Measurements from ENCODE around the gene RND3.

Gene RND3

GRCh38 chr2:150441784-150442183 is 45.7 kb downstream of the RND3 start:
- DNase-seq (ENCODE audit: low spot score): no peak

GRCh38 chr2:150441226-150441625 is 46.2 kb downstream of the RND3 start:
- DNase-seq (ENCODE audit: low spot score): no peak

GRCh38 chr2:150438654-150439053 is 48.8 kb downstream of the RND3 start:
- DNase-seq (ENCODE audit: low spot score): no peak

GRCh38 chr2:150438041-150438440 is 49.4 kb downstream of the RND3 start:
- no peak for DNase-seq (ENCODE audit: low spot score)

GRCh38 chr2:150432312-150432625 is 55.2 kb downstream of the RND3 start:
- DNase-seq (ENCODE audit: low spot score): no peak

- no peak for DNase-seq (ENCODE audit: low spot score)
Measured at GRCh38 chr2:150431561-150432311, 55.7 kb downstream of the RND3 start.

GRCh38 chr2:150429384-150429961 is 58.0 kb downstream of the RND3 start:
- no peak for DNase-seq (ENCODE audit: low spot score)

- DNase-seq (ENCODE audit: low spot score): no peak
Measured at GRCh38 chr2:150428641-150429040, 58.8 kb downstream of the RND3 start.

GRCh38 chr2:150427298-150427697 is 60.2 kb downstream of the RND3 start:
- no peak for DNase-seq (ENCODE audit: low spot score)

- DNase-seq (ENCODE audit: low spot score): no peak
Measured at GRCh38 chr2:150426724-150427123, 60.7 kb downstream of the RND3 start.

GRCh38 chr2:150426315-150426714 is 61.2 kb downstream of the RND3 start:
- DNase-seq (ENCODE audit: low spot score): no peak

- DNase-seq (ENCODE audit: low spot score): peak; percentile 19
Measured at GRCh38 chr2:150425121-150425955, 62.1 kb downstream of the RND3 start.

GRCh38 chr2:150424406-150424805 is 63.1 kb downstream of the RND3 start:
- DNase-seq (ENCODE audit: low spot score): no peak

GRCh38 chr2:150421126-150421651 is 66.3 kb downstream of the RND3 start:
- DNase-seq (ENCODE audit: low spot score): no peak

GRCh38 chr2:150418916-150419315 is 68.6 kb downstream of the RND3 start:
- DNase-seq (ENCODE audit: low spot score): no peak
